ENCODE measurements around the gene JMJD7. TPM values are rescaled to one million over a fixed set of nuclear protein-coding genes. Genes with fewer than 3 reads are reported as not detected.

The JMJD7 gene
- total RNA-seq, 4 donors from 2014 or later = 0.59 to 27.2 (median 9.8) TPM

DNA sequence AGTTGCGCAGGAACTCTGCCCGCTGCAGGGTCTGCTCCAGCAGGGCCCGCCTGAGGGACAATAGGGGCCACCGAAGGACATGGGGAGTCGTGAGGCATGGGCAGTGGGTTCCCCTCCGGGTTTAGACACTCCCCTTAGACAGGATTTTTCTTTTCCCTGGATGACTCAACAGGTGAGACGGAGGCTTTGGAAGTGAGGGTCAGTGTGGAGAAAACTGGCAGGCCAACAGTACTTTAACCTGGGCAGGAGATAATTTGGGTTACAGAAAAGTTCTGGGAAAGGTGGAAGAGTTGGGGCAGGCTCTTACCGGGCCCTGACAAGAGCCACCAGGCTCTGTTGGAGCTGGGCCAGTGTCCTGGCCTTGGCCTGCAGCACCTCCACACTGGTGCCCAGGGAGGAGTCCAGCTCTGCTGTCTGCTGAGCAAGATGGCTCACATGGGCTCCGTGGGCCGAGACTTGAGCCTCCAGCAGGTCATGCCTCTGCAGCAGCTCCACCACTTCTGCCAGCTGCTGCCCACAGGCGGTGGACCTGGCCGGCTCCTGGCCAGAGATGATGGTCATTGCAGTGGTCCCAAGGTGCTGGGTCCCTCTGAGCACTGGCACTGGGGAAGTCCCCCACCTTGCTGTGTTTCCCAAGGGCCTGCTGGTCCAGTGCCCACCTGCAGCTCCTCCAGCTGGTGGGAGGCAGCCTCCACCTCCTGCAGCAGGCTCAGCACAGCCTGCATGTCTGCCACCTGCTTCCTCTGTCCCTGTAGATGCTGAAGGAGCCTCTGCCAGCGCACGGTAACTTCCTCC is 55.0 kb downstream of the JMJD7 start:
- Histone ChIP-seq H3K4me3 (peak overlapping the region in 1 of 2 donors; percentile 19), H3K27ac (no peak overlapping the region), H3K36me3 (no peaks in the 10 kb centered on the region), H3K9me3 (no peaks in the 10 kb centered on the region), H3K27me3 (no peaks in the 10 kb centered on the region), H3K4me1 (peaks cover 0 to 11% of the 10 kb centered on the region in 2 donors)
- TF ChIP-seq, protein P1, sequence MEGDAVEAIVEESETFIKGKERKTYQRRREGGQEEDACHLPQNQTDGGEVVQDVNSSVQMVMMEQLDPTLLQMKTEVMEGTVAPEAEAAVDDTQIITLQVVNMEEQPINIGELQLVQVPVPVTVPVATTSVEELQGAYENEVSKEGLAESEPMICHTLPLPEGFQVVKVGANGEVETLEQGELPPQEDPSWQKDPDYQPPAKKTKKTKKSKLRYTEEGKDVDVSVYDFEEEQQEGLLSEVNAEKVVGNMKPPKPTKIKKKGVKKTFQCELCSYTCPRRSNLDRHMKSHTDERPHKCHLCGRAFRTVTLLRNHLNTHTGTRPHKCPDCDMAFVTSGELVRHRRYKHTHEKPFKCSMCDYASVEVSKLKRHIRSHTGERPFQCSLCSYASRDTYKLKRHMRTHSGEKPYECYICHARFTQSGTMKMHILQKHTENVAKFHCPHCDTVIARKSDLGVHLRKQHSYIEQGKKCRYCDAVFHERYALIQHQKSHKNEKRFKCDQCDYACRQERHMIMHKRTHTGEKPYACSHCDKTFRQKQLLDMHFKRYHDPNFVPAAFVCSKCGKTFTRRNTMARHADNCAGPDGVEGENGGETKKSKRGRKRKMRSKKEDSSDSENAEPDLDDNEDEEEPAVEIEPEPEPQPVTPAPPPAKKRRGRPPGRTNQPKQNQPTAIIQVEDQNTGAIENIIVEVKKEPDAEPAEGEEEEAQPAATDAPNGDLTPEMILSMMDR (IDR thresholded peaks at IDR 0.05) = no peak
- no peak for TF ChIP-seq POLR2A (IDR thresholded peaks at IDR 0.05)
- DNase-seq = no peak
- intact Hi-C loops (cut with DNase I; ENCODE audit: low total_unique reads) = no loop called here

- H3K27ac ChIP-seq = no peak overlapping the region
- H3K36me3 ChIP-seq = no peaks in the 10 kb centered on the region
- H3K4me1 ChIP-seq = peaks cover 0 to 11% of the 10 kb centered on the region in 2 donors
- H3K4me3 ChIP-seq = no peak overlapping the region
- no peaks in the 10 kb centered on the region for H3K27me3 ChIP-seq
- TF ChIP-seq POLR2A (IDR thresholded peaks at IDR 0.05) = no peak
- TF ChIP-seq, protein P1 (IDR thresholded peaks at IDR 0.05) = no peak
- no peaks in the 10 kb centered on the region for H3K9me3 ChIP-seq
- no peak for DNase-seq
- intact Hi-C loops (cut with DNase I; ENCODE audit: low total_unique reads) = no loop called here
Measured at GRCh38 chr15:41883484-41883825, 55.6 kb downstream of the JMJD7 start.

DNA sequence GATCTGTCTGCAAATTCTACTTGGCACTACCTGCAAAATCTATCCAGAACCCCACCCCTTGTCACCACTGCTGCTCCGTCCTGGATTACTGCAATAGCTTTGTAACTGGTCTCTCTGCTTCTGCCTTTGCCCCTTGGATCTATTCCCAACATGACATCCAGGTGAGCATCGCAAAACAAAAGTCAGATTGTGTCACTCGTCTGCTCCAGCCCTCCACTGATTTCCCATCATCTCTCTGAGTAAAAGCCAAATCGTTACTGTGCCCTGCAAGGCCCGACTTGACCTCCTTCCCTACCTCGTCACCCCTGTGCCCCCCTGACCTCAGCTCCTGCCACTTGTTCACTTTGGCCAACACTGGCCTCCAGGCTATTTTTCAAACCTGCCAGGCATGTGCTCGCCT is 56.6 kb downstream of the JMJD7 start:
- DNase-seq = no peak
- Histone ChIP-seq H3K9me3 (no peaks in the 10 kb centered on the region), H3K4me1 (peaks cover 0 to 11% of the 10 kb centered on the region in 2 donors), H3K4me3 (no peak overlapping the region), H3K36me3 (no peaks in the 10 kb centered on the region), H3K27ac (no peak overlapping the region), H3K27me3 (no peaks in the 10 kb centered on the region)
- intact Hi-C loops (cut with DNase I; ENCODE audit: low total_unique reads) = no loop called here
- TF ChIP-seq POLR2A (IDR thresholded peaks at IDR 0.05) = no peak
- TF ChIP-seq, protein P1 (IDR thresholded peaks at IDR 0.05) = no peak

DNA sequence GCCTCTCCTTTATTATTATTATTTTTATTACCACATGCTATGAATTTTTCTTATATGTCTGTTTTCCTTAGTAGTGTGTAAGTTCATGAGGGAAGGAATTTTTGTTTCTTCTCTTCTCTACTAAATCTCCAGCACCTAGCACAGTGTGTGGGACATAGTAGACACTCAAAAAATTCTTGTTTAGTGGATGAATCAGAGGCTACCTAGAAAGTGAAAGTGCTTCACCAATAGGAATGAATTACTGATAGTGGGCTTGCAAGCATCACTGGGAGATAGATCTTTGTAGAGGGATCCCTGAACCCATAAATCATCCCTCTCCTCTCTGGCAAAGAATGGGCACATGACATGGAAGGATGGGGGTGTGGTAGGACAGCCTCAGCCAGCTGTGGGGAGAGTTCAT is 57.4 kb downstream of the JMJD7 start:
- intact Hi-C loops (cut with DNase I; ENCODE audit: low total_unique reads) = no loop called here
- Histone ChIP-seq H3K27ac (no peak overlapping the region), H3K9me3 (no peaks in the 10 kb centered on the region), H3K4me3 (no peak overlapping the region), H3K27me3 (no peaks in the 10 kb centered on the region), H3K36me3 (no peaks in the 10 kb centered on the region), H3K4me1 (peaks cover 0 to 11% of the 10 kb centered on the region in 2 donors)
- DNase-seq = no peak
- TF ChIP-seq, protein P1 (IDR thresholded peaks at IDR 0.05) = no peak
- no peak for TF ChIP-seq POLR2A (IDR thresholded peaks at IDR 0.05)

GRCh38 chr15:41885841-41886240 is 57.9 kb downstream of the JMJD7 start:
- Histone ChIP-seq H3K27ac (no peak overlapping the region), H3K4me3 (no peak overlapping the region), H3K36me3 (no peaks in the 10 kb centered on the region), H3K9me3 (no peaks in the 10 kb centered on the region), H3K4me1 (peaks cover 0 to 11% of the 10 kb centered on the region in 2 donors), H3K27me3 (no peaks in the 10 kb centered on the region)
- TF ChIP-seq, protein P1 (IDR thresholded peaks at IDR 0.05) = no peak
- TF ChIP-seq POLR2A (IDR thresholded peaks at IDR 0.05) = no peak
- no peak for DNase-seq
- intact Hi-C loops (cut with DNase I; ENCODE audit: low total_unique reads) = no loop called here

All from uterus (tissue), 4 donors.